ENCODE measurements around the gene EIF3F.

DNA sequence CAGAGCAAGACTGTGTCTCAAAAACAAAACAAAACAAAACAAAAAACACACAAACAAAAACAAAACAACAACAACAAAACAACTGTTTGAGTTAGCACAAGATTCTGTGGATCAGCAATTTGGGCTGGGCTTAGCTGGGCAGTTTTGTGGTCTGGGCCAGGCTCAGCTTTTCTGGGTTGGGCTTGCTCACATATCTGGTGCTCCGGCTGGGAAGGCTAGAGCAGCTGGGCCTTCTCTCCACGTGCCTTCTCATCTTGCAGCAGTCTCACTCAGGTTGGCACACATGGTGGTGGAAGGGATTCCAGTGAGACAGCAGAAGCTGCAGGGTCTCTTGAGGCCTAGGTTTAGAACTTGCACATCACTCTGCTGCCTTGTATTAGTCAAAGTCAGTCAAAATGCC, 35.7 kb downstream of the EIF3F start:
- TF ChIP-seq, protein P1, sequence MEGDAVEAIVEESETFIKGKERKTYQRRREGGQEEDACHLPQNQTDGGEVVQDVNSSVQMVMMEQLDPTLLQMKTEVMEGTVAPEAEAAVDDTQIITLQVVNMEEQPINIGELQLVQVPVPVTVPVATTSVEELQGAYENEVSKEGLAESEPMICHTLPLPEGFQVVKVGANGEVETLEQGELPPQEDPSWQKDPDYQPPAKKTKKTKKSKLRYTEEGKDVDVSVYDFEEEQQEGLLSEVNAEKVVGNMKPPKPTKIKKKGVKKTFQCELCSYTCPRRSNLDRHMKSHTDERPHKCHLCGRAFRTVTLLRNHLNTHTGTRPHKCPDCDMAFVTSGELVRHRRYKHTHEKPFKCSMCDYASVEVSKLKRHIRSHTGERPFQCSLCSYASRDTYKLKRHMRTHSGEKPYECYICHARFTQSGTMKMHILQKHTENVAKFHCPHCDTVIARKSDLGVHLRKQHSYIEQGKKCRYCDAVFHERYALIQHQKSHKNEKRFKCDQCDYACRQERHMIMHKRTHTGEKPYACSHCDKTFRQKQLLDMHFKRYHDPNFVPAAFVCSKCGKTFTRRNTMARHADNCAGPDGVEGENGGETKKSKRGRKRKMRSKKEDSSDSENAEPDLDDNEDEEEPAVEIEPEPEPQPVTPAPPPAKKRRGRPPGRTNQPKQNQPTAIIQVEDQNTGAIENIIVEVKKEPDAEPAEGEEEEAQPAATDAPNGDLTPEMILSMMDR (IDR thresholded peaks at IDR 0.05) = no peak
- TF ChIP-seq EZH2 (IDR thresholded peaks at IDR 0.05; ENCODE audit: borderline replicate concordance, insufficient read depth, low read depth, low read length, poor library complexity, severe bottlenecking) = no peak

All from B cell (primary cell).